Hepatocyte (in vitro differentiated cells): ENCODE data around the gene CPLANE1. TPM values are rescaled to one million over a fixed set of nuclear protein-coding genes. Genes with fewer than 3 reads are reported as not detected.
"Not testable (repeated sequence)": the region's sequence is repeated elsewhere in the genome, so short reads cannot be mapped to it uniquely, and the experiment has no call there.

Experiments used
- DNase-seq: peaks from one replicate; pipeline ENCODE4 v3.0.0-alpha.2; 2016; ENCODE audit warnings: low spot score
- H2AFZ ChIP-seq: fragments of 200-600 bp; sonication (generic); 2 replicates; pipeline ENCODE4 v1.6.0; 2016; ENCODE audit warnings: antibody characterized with exemption, mild to moderate bottlenecking
- H3K27ac ChIP-seq: fragments of 200-600 bp; sonication (generic); 2 replicates; pipeline ENCODE4 v1.5.1; 2016; ENCODE audit warnings: mild to moderate bottlenecking
- H3K27me3 ChIP-seq: fragments of 200-600 bp; sonication (generic); 2 replicates; pipeline ENCODE4 v1.6.1; 2016
- H3K36me3 ChIP-seq: fragments of 200-600 bp; sonication (generic); replicated peaks from 2 replicates; pipeline ENCODE4 v1.5.1; 2016; ENCODE audit warnings: low read depth; ENCODE audit not compliant: insufficient read depth
- H3K4me1 ChIP-seq: fragments of 200-600 bp; sonication (generic); 2 replicates; pipeline ENCODE4 v1.5.1; 2016; ENCODE audit warnings: mild to moderate bottlenecking, moderate library complexity; ENCODE audit not compliant: insufficient read depth
- H3K4me2 ChIP-seq: fragments of 200-600 bp; sonication (generic); 2 replicates; pipeline ENCODE4 v1.6.0; 2016
- H3K4me3 ChIP-seq: fragments of 200-600 bp; sonication (generic); 2 replicates; pipeline ENCODE4 v1.5.1; 2016; ENCODE audit warnings: mild to moderate bottlenecking
- H3K79me2 ChIP-seq: fragments of 200-600 bp; sonication (generic); 2 replicates; pipeline ENCODE4 v1.6.0; 2017; ENCODE audit warnings: mild to moderate bottlenecking
- H3K9me2 ChIP-seq: fragments of 200-600 bp; sonication (generic); replicated peaks from 2 replicates; pipeline ENCODE4 v1.6.0; 2017; ENCODE audit warnings: mild to moderate bottlenecking; ENCODE audit not compliant: insufficient read depth
- H3K9me3 ChIP-seq: fragments of 200-600 bp; sonication (generic); 2 replicates; pipeline ENCODE4 v1.5.1; 2016; ENCODE audit warnings: low read depth, mild to moderate bottlenecking
- H4K20me1 ChIP-seq: fragments of 200-600 bp; sonication (generic); 2 replicates; pipeline ENCODE4 v1.6.0; 2016; ENCODE audit warnings: mild to moderate bottlenecking; ENCODE audit not compliant: insufficient read depth, poor library complexity, severe bottlenecking
- CTCF ChIP-seq: fragments of 200-600 bp; sonication (generic); IDR thresholded peaks from 2 replicates; pipeline ENCODE4 v1.5.1; 2016; ENCODE audit warnings: antibody characterized with exemption, mild to moderate bottlenecking; ENCODE audit not compliant: poor library complexity
- EZH2 ChIP-seq: fragments of 200-600 bp; sonication (generic); IDR thresholded peaks from 2 replicates; pipeline ENCODE4 v1.6.1; 2016; ENCODE audit warnings: antibody characterized with exemption, mild to moderate bottlenecking, borderline replicate concordance
- EZH2phosphoT487 ChIP-seq: fragments of 200-600 bp; sonication (generic); IDR thresholded peaks from one replicate; pipeline ENCODE4 v1.6.1; 2018; ENCODE audit warnings: antibody characterized with exemption, mild to moderate bottlenecking, low read depth, moderate library complexity; ENCODE audit not compliant: unreplicated experiment, severe bottlenecking
- WGBS: methylation state at CpG from one replicate; pipeline ENCODE4 v1.1.6; 2016; ENCODE audit warnings: low lambda C conversion rate; ENCODE audit errors: missing lambda C conversion rate; 5-methylcytosine and 5-hydroxymethylcytosine counted together
- polyA plus RNA-seq: library from polyadenylated mRNA; unstranded; fragments of >200 nt; fragmentation: Nextera tagmentation; extraction: Ambion mirVana; gene quantifications from 2 replicates; pipeline ENCODE4 v1.2.1, GENCODE V29; 2016
- total RNA-seq: library from RNA; depleted of rRNA; stranded (reverse); fragments of >200 nt; gene quantifications from 2 replicates; pipeline ENCODE4 v1.2.3, GENCODE V29; 2014

CPLANE1 gene
- 21.5 and 29.6 TPM in 2 replicates for total RNA-seq
- 4.3 and 6.9 TPM in 2 replicates for polyA plus RNA-seq

- Histone ChIP-seq H3K4me1 (peaks cover 14% of the 10 kb centered on the region), H3K79me2 (peaks cover 32% of the 10 kb centered on the region), H3K27me3 (no peaks in the 10 kb centered on the region), H3K4me2 (peak within 1 kb of the TSS; percentile 81), H3K27ac (peak within 1 kb of the TSS; percentile 97), H3K9me3 (no peaks in the 10 kb centered on the region), H3K4me3 (peak within 1 kb of the TSS; percentile 53), H3K9me2 (no peaks in the 10 kb centered on the region), H3K36me3 (no peaks in the 10 kb centered on the region), H2AFZ (peak within 1 kb of the TSS; percentile 97), H4K20me1 (no peaks in the 10 kb centered on the region)
- DNase-seq, result peak; percentile 92
- TF ChIP-seq CTCF (peak; percentile 16), EZH2 (no peak), EZH2phosphoT487 (no peak)
- 2% methylated on average over 45 of the region's 88 CpGs for WGBS
Observed at GRCh38 chr5:37248970-37249814, at the start of gene CPLANE1. Gene CPLANE1, minus strand, starts transcription at chr5:37249376. Its CDS starts 1,678 bp downstream, at chr5:37247698.

GRCh38 chr5:37296313-37296712 is 47.1 kb upstream of the CPLANE1 start:
- H3K36me3 ChIP-seq, H3K27me3 ChIP-seq, H4K20me1 ChIP-seq, H3K79me2 ChIP-seq, DNase-seq, H3K9me3 ChIP-seq, H3K4me3 ChIP-seq, H3K9me2 ChIP-seq, H3K4me1 ChIP-seq, H3K4me2 ChIP-seq, H2AFZ ChIP-seq, H3K27ac ChIP-seq: not testable (repeated sequence)
- 81% methylated on average over 7 of the region's 7 CpGs for WGBS

- WGBS, result 98% methylated on average over 5 of the region's 5 CpGs
- no peaks in the 10 kb centered on the region for H3K4me1 ChIP-seq
- no peak for DNase-seq
- no peak overlapping the region for H3K4me2 ChIP-seq
- H3K36me3 ChIP-seq, result no peaks in the 10 kb centered on the region
- no peaks in the 10 kb centered on the region for H3K79me2 ChIP-seq
- no peaks in the 10 kb centered on the region for H3K27me3 ChIP-seq
- H3K9me3 ChIP-seq, result no peaks in the 10 kb centered on the region
- no peaks in the 10 kb centered on the region for H4K20me1 ChIP-seq
- H3K9me2 ChIP-seq, result no peaks in the 10 kb centered on the region
- no peak overlapping the region for H3K4me3 ChIP-seq
- H3K27ac ChIP-seq, result no peak overlapping the region
- H2AFZ ChIP-seq, result no peak overlapping the region
- TF ChIP-seq CTCF (no peak), EZH2phosphoT487 (no peak)
Observed at GRCh38 chr5:37283214-37283820, 34.1 kb upstream of the CPLANE1 start.

GRCh38 chr5:37275511-37275910 is 26.3 kb upstream of the CPLANE1 start:
- no peak for DNase-seq
- Histone ChIP-seq H3K4me2 (no peak overlapping the region), H3K36me3 (no peaks in the 10 kb centered on the region), H3K9me3 (no peaks in the 10 kb centered on the region), H2AFZ (no peak overlapping the region), H3K9me2 (no peaks in the 10 kb centered on the region), H3K4me1 (peaks cover 6% of the 10 kb centered on the region), H3K27me3 (no peaks in the 10 kb centered on the region), H3K4me3 (no peak overlapping the region), H4K20me1 (no peaks in the 10 kb centered on the region), H3K27ac (no peak overlapping the region), H3K79me2 (no peaks in the 10 kb centered on the region)
- 91% methylated on average over 2 of the region's 2 CpGs for WGBS
- TF ChIP-seq EZH2phosphoT487 (no peak), CTCF (no peak), EZH2 (no peak)
